ENCODE measurements around the gene NKAIN1. TPM values are rescaled to one million over a fixed set of nuclear protein-coding genes. Genes with fewer than 3 reads are reported as not detected.
"Not testable (repeated sequence)": the region's sequence is repeated elsewhere in the genome, so short reads cannot be mapped to it uniquely, and the experiment has no call there.

NKAIN1 gene
- polyA plus RNA-seq, 5 donors, result 1.7 to 3.2 (median 2.4) TPM

DNA sequence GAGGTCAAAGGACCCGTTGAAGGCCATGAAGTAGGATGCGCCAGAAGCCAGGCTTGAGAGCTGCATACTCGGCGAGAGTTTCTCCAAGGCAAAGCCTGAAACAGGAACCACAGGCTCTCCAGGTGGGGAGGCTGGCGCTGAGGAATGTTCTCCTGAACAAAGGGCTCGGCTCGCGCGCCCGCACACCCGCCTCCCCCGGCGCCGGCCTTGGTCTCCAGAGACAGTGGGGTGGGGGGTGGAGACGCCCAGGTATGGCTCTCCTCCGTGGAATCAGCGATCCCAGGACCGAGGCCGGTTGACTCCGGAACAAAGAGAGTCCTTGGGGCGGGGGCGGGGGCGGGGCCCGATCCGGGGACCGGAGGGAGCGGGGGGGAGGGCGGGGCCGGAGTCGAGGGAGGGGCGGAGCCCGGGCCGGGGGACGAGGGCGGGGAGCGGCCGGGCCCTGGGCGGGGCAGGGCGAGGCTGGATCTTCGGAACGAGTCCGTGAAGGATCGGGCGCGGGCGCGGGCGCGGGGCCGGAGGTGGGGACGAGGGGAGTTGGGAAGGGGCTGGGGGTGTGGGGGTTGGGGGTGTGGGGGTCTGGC lies 85.0 kb downstream of the NKAIN1 start:
- peak; percentile 75 to 81 for DNase-seq

DNA sequence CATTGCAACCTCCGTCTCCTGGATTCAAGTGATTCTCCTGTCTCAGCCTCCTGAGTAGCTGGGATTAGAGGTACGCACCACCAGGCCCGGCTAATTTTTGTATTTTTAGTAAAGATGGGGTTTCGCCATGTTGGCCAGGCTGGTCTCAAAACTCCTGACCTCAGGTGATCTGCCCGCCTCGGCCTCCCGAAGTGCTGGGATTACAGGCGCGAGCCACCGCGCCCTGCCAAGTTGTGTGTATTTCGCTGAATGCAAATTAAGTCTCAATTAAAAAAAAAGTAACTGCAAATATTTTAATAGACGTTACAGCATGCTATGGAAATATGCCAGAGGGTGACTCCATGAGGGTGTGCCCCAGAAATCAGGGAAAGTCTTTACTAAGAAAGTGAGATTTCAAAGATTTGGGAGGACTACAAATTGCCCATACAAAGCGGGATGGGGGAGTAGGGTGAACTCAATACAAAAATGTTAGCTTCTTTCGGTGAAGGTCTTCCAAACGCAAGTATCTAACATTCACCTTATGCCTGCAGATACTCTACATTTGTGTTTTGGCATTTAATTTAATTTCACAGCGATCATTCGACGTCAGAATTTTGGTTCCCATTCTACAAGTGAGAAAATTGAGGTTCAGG lies 85.6 kb downstream of the NKAIN1 start:
- no peak for DNase-seq

DNA sequence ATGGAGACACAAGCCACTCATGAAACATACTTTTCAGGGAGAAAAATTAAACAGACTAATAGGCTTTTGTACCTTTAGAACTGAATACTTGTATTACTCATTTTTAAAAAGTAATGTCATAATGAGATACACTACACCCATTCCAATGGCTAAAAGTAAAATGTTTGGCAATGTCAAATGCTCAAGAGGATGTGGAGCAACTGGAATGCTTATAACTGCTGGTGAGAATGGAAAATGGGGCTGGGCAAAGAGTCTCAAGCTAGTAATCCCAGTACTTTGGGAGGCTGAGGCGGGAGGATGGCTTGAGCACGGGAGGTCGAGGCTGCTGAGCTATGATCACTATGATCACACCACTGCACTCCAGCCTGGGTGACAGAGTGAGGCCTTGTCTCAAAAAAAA lies 86.3 kb downstream of the NKAIN1 start:
- no peak for DNase-seq

DNA sequence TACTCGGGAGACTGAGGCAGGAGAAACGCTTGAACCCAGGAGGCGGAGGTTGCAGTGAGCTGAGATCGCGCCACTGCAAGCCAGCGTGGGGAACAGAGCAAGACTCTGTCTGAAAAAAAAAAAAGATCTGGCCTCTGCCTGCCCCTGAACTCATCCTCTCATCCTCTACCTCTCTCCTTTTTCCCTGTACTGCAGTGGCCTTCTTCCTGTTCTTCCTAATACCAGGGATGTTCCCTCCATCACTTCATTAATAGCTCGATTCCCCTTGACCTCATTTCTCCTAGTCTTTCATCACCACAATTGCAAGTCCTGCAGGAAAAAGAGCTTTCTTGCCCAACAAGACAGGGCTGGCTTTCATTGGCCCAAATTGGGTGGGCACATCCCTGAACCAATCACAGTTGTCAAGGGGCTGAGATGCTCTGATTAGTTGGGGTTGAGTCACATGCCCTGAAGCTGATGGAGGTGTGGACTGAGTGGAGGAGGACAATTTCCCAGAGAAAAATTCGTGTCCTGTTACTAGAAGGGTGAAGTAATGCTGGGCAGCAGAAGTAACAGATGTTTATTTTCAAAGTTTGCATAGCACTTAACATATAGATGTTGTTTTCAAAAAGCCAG lies 87.4 kb downstream of the NKAIN1 start:
- DNase-seq, result peak; percentile 40 to 70

- DNase-seq, result no peak
Measured at GRCh38 chr1:31151402-31151801, 88.3 kb downstream of the NKAIN1 start.

- no peak for DNase-seq
Measured at GRCh38 chr1:31148409-31148808, 91.3 kb downstream of the NKAIN1 start.

DNA sequence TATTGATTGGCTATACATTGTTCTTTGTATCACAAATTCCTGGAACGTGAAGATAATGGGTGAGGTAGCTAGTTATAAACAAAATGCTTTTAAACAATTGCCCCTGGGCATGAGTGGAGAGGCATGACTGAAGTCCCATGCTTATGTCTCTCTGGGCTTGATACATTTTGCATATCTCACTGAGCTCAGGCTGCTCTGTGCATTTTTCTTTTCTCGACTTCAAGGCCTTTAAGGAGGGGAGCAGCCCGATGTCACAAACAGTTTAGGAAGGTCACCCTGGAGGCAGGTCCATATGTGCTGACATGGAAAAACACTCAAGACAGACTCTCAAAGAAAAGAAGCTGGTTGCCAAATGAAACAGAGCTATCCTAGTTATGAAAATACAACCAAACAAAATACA lies 94.0 kb downstream of the NKAIN1 start:
- DNase-seq, result no peak

- DNase-seq, result no peak
Measured at GRCh38 chr1:31144442-31144841, 95.2 kb downstream of the NKAIN1 start.

GRCh38 chr1:31143455-31143854 lies 96.2 kb downstream of the NKAIN1 start:
- DNase-seq, result no peak

DNA sequence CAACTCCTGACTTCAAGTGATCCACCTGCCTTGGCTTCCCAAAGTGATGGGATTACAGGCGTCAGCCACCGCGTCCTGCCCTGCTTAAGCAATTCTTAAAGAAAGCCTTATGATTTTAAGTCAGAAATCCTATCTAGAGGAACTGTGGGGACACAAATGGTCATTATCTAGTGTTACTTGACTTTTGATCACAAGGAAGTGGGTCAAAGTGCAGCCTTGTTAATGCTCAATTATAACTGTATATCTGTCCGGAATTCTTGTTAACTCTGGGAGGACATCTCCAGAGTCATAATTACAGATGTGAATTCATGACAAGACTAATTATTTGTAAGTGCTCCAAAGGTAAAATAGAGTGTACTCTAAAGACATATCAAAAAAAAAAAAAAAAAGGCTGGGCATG lies 97.3 kb downstream of the NKAIN1 start:
- DNase-seq, result no peak

GRCh38 chr1:31140299-31140698 lies 99.4 kb downstream of the NKAIN1 start:
- DNase-seq, result no peak

DNA sequence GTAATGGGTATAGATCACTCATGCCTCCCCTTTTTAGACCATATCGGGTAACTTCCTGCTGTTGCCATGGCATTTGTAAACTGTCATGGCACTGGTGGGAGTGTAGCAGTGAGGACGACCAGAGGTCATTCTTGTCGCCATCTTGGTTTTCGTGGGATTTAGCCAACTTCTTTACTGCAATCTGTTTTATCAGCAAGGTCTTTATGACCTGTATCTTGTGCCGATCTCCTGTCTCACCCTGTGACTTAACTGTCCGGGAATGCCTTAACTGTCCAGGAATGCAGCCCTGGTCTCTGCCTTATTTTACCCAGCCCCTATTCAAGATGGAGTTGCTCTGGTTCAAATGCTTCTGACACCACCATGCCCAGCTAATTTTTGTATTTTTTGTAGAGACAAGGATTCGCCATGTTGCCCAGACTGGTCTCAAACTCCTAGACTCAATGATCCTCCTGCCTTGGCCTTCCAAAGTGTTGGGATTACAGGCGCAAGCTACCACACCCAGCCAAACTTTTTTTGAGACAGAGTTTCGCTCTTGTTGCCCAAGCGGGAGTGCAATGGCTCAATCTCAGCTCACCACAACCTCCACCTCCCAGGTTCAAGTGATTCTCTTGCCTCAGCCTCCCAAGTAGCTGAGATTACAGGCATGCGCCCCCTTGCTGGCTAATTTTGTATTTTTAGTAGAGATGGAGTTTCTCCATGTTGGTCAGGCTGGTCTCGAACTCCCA lies 100.7 kb downstream of the NKAIN1 start:
- not testable (repeated sequence) for DNase-seq

GRCh38 chr1:31137873-31138272 lies 101.8 kb downstream of the NKAIN1 start:
- not testable (repeated sequence) for DNase-seq

DNA sequence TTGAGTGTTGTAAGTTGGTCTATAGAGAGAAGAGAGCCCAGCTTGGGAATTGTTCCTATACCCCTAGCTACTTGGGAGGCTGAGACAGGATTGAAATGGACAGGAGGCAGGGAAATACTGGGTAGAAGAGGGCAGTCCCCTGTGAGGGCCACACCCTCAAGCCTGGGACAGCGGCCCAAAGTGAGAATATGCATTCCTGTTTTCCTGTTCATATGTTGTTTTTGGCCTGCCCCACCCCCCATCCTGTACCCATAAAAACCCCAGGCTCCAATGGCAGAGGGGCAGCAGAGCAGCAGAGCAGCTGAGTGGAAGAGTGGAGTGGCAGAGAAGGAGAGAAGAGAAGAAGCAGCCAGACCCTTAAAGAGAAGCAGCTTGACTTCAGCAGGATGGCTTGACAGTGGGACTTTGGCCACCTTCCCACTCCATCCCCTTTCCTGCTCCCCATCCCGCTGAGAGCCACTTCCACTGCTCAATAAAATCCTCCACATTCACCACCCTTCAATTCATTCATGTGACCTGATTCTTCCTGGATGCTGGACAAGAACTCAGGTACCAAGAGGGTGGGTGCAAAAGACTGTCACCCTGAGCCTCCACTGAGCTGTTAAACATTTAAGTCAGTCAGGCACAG lies 103.6 kb downstream of the NKAIN1 start:
- no peak for DNase-seq

DNA sequence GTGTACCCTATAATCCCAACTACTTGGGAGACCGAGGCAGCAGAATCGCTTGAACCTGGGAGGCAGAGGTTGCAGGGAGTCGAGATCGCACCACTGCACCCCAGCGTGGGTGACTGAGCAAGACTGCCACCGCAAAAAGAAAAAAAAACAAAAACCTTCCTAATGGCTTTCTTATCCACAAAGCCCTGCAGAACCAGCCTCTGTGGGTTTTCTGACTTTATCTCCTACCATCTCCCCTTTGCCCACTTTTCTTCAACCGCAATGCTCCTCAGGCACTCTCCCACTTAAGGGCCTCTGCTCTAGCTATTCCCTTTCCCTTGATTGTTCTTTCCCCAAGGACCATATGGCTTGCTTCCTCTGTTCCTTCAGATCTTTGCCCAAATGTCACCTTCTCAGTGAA lies 106.3 kb downstream of the NKAIN1 start:
- DNase-seq, result no peak

Other genes starting within 250 kb of the NKAIN1 start
- 100 to 1,000 TPM in 4 of 5 donors, 10 to 100 TPM in 1; 69.6 to 122 (median 114) TPM for gene PUM1, start 174.2 kb downstream of the NKAIN1 start, polyA plus RNA-seq (ENCODE audit: insufficient read depth in 1 of 5, insufficient read length in 5 of 5, low replicate concordance in 1 of 5)
- gene SNRNP40, start 56.9 kb upstream of the NKAIN1 start, polyA plus RNA-seq (ENCODE audit: insufficient read depth in 1 of 5, insufficient read length in 5 of 5, low replicate concordance in 1 of 5), result 10 to 100 TPM; 68.8 to 73.0 (median 70.4) TPM
- 10 to 100 TPM; 39.9 to 50.9 (median 43.6) TPM for gene ZCCHC17, start 57.1 kb upstream of the NKAIN1 start, polyA plus RNA-seq (ENCODE audit: insufficient read depth in 1 of 5, insufficient read length in 5 of 5, low replicate concordance in 1 of 5)
- 10 to 100 TPM in 2 of 5 donors, 1 to 10 TPM in 3; 6.8 to 15.0 (median 8.5) TPM for gene FABP3, start 133.2 kb upstream of the NKAIN1 start, polyA plus RNA-seq (ENCODE audit: insufficient read depth in 1 of 5, insufficient read length in 5 of 5, low replicate concordance in 1 of 5)
- 10 to 100 TPM in 3 of 5 donors, 1 to 10 TPM in 2; 8.0 to 16.9 (median 14.4) TPM for gene SERINC2, start 173.3 kb upstream of the NKAIN1 start, polyA plus RNA-seq (ENCODE audit: insufficient read depth in 1 of 5, insufficient read length in 5 of 5, low replicate concordance in 1 of 5)